IMR-90 (cell line): Measurements from ENCODE around the gene IDI2. TPM values are rescaled to one million over a fixed set of nuclear protein-coding genes. Genes with fewer than 3 reads are reported as not detected.

ENCODE experiments used
- ATAC-seq: fragments of 200-7000 bp; cut with Tn5 transposase; 2 replicates; pipeline ENCODE4 v1.9.1; 2020; ENCODE audit warnings: low read depth, mild to moderate bottlenecking, moderate library complexity
- BruUV-seq: library from RNA; stranded (reverse); fragments of 400-500 nt; replicated peaks from 2 replicates; lab custom pipeline; 2021; lab: Mats Ljungman, UMichigan
- CTCF ChIA-PET: fragments of 300-600 bp; formaldehyde crosslinking; extraction: SDS; loops from one replicate; lab custom pipeline; 2021; ENCODE audit warnings: antibody characterized with exemption; lab: Yijun Ruan, JAX
- POLR2A ChIA-PET: fragments of 300-600 bp; sonication (Branson Sonifier 250); formaldehyde crosslinking; loops from one replicate; lab custom pipeline; 2022; ENCODE audit warnings: antibody characterized with exemption; ENCODE audit not compliant: unreplicated experiment; lab: Charles Lee
- DNase-seq: peaks from one replicate; pipeline ENCODE4 v3.0.0; 2013
- H2AFZ ChIP-seq: replicated peaks from 2 replicates; pipeline ENCODE3; 2013; ENCODE audit warnings: low read length, mild to moderate bottlenecking; ENCODE audit not compliant: poor library complexity
- H2AK5ac ChIP-seq: 2 replicates; pipeline ENCODE4 v1.6.1; 2013; ENCODE audit warnings: low read depth, low read length, inconsistent platforms
- H2AK9ac ChIP-seq: replicated peaks from 2 replicates; pipeline ENCODE3; 2013; ENCODE audit warnings: mild to moderate bottlenecking, low read depth, low read length, moderate library complexity; ENCODE audit not compliant: poor library complexity
- H2BK120ac ChIP-seq: 2 replicates; pipeline ENCODE4 v1.6.1; 2013; ENCODE audit warnings: low read depth, low read length, inconsistent platforms
- H2BK15ac ChIP-seq: 3 replicates; pipeline ENCODE4 v1.6.1; 2013; ENCODE audit warnings: low read depth, low read length, inconsistent platforms
- H2BK20ac ChIP-seq: 2 replicates; pipeline ENCODE4 v1.6.1; 2013; ENCODE audit warnings: low read depth, mild to moderate bottlenecking, inconsistent platforms, low read length, moderate library complexity
- H2BK5ac ChIP-seq: 2 replicates; pipeline ENCODE4 v1.6.1; 2013; ENCODE audit warnings: mild to moderate bottlenecking, low read depth, low read length, inconsistent platforms; ENCODE audit not compliant: poor library complexity, severe bottlenecking
- H3K14ac ChIP-seq: replicated peaks from 2 replicates; pipeline ENCODE4 v1.6.1; 2013; ENCODE audit warnings: low read depth, low read length, inconsistent platforms
- H3K18ac ChIP-seq: 2 replicates; pipeline ENCODE4 v1.6.1; 2013; ENCODE audit warnings: low read depth, low read length, control low read depth
- H3K23ac ChIP-seq: 2 replicates; pipeline ENCODE4 v1.6.1; 2013; ENCODE audit warnings: low read depth, low read length, inconsistent platforms
- H3K27ac ChIP-seq: 2 replicates; pipeline ENCODE4 v1.5.1; 2013; ENCODE audit warnings: mild to moderate bottlenecking, control low read depth, low read length; ENCODE audit not compliant: insufficient read depth
- H3K27me3 ChIP-seq: 2 replicates; pipeline ENCODE4 v1.6.1; 2013; ENCODE audit warnings: low read length; ENCODE audit not compliant: control insufficient read depth, insufficient read depth
- H3K36me3 ChIP-seq: 2 replicates; pipeline ENCODE4 v1.6.1; 2013; ENCODE audit warnings: low read length, mixed read lengths; ENCODE audit not compliant: control insufficient read depth, insufficient read depth
- H3K4ac ChIP-seq: 2 replicates; pipeline ENCODE4 v1.6.1; 2013; ENCODE audit warnings: low read depth, low read length, inconsistent platforms
- H3K4me1 ChIP-seq: 2 replicates; pipeline ENCODE4 v1.6.1; 2013; ENCODE audit warnings: low read length, mixed read lengths; ENCODE audit not compliant: control insufficient read depth, insufficient read depth
- H3K4me2 ChIP-seq: 2 replicates; pipeline ENCODE4 v1.6.1; 2013; ENCODE audit warnings: low read depth, mild to moderate bottlenecking, control low read depth, low read length, moderate library complexity
- H3K4me3 ChIP-seq: 2 replicates; pipeline ENCODE4 v1.5.1; 2013; ENCODE audit warnings: low read depth, mild to moderate bottlenecking, control low read depth, low read length, moderate library complexity; ENCODE audit not compliant: insufficient read depth
- H3K56ac ChIP-seq: 2 replicates; pipeline ENCODE4 v1.6.1; 2013; ENCODE audit warnings: low read length, inconsistent platforms; ENCODE audit not compliant: insufficient read depth; ENCODE audit errors: extremely low read depth
- H3K79me1 ChIP-seq, 2 experiments: 2 replicates each; pipeline ENCODE4 v1.6.1; 2013; ENCODE audit warnings: low read length in 2 of 2, inconsistent platforms in 1 of 2, low read depth in 1 of 2
- H3K9ac ChIP-seq: 2 replicates; pipeline ENCODE4 v1.6.1; 2013; ENCODE audit warnings: low read depth, low read length, control low read depth
- H3K9me1 ChIP-seq: 2 replicates; pipeline ENCODE4 v1.6.1; 2013; ENCODE audit warnings: low read length, inconsistent platforms; ENCODE audit not compliant: insufficient read depth
- H3K9me3 ChIP-seq: 2 replicates; pipeline ENCODE4 v1.6.1; 2013; ENCODE audit warnings: low read length; ENCODE audit not compliant: control insufficient read depth, insufficient read depth
- H4K20me1 ChIP-seq: 2 replicates; pipeline ENCODE4 v1.6.1; 2013; ENCODE audit warnings: low read length, inconsistent platforms; ENCODE audit not compliant: insufficient read depth
- H4K5ac ChIP-seq: 2 replicates; pipeline ENCODE4 v1.6.1; 2013; ENCODE audit warnings: mild to moderate bottlenecking, low read depth, low read length, control low read depth
- H4K8ac ChIP-seq, 2 experiments: 2 replicates each; pipeline ENCODE4 v1.6.1; 2013; ENCODE audit warnings: low read depth in 2 of 2, low read length in 2 of 2, control low read depth in 1 of 2, inconsistent platforms in 1 of 2
- H4K91ac ChIP-seq: 2 replicates; pipeline ENCODE4 v1.6.1; 2013; ENCODE audit warnings: low read depth, low read length, inconsistent platforms; ENCODE audit not compliant: insufficient read depth
- MXI1 ChIP-seq: IDR thresholded peaks from 2 replicates; pipeline ENCODE4 v1.6.1; 2012; ENCODE audit warnings: low read depth, mild to moderate bottlenecking, low read length, moderate library complexity, borderline replicate concordance
- SMC3 ChIP-seq: fragments of 150-350 bp; IDR thresholded peaks from 2 replicates; pipeline ENCODE4 v1.6.1; 2016; ENCODE audit warnings: low read depth, mild to moderate bottlenecking, antibody characterized with exemption, low read length, moderate library complexity
- WGBS, 2 experiments: methylation state at CpG; one replicate each; pipeline versions ENCODE4 v1.1.5 to v1.1.7; 2013; ENCODE audit warnings: missing lambda C conversion rate in 2 of 2; ENCODE audit not compliant: insufficient read length in 1 of 2; ENCODE audit errors: extremely low coverage in 2 of 2; 5-methylcytosine and 5-hydroxymethylcytosine counted together
- dilution Hi-C: fragments of 300-500 bp; cut with HindIII; formaldehyde crosslinking; loops from one replicate; pipeline ENCODE4 v1.14.3; 2018; ENCODE audit warnings: low sequenced_read_pairs; ENCODE audit not compliant: unreplicated experiment
- in situ Hi-C: fragments of 300-500 bp; cut with MboI; formaldehyde crosslinking; loops from 3 replicates; pipeline ENCODE4 v1.14.3; 2019; ENCODE audit warnings: low sequenced_read_pairs, inconsistent platforms, mixed read lengths
- intact Hi-C: fragments of 100-400 bp; cut with micrococcal nuclease; formaldehyde crosslinking; loops from 2 replicates; pipeline ENCODE4 v1.10.0; 2022
- polyA plus RNA-seq, 3 experiments: library from polyadenylated mRNA; depleted of rRNA; stranded (reverse); fragments of >200 nt; gene quantifications; 2 replicates each; pipeline ENCODE4 v1.2.3, GENCODE V29; 2012; ENCODE audit warnings: low replicate concordance in 1 of 3
- total RNA-seq: library from RNA; depleted of rRNA; stranded (reverse); fragments of >200 nt; gene quantifications from 2 replicates; pipeline ENCODE4 v1.2.3, GENCODE V29; 2012

IDI2 gene
- total and polyA plus RNA-seq, 2 of the 4 experiments (the other 2 are of a cell fraction): not detected

GRCh38 chr10:1049425-1049958, 23.8 kb upstream of the IDI2 start:
- H4K91ac ChIP-seq: no peak overlapping the region
- peak overlapping the region; percentile 67 for H3K4ac ChIP-seq
- TSS peak; percentile 87 for BruUV-seq
- peaks cover 19 to 65% of the 10 kb centered on the region in 2 experiments for H3K79me1 ChIP-seq
- dilution Hi-C loops (no loop called here), in situ Hi-C loops (no loop called here), intact Hi-C loops (no loop called here)
- H3K9ac ChIP-seq: peak overlapping the region; percentile 64
- peak overlapping the region; percentile 50 for H3K4me3 ChIP-seq
- peak overlapping the region; percentile 69 for H2BK5ac ChIP-seq
- TF ChIP-seq MXI1 (0 out of 2 replicates have a peak, but pooled peaks have one; percentile 6), SMC3 (no peak)
- peak overlapping the region; percentile 26 to 66 for H4K8ac ChIP-seq
- no peak for DNase-seq
- peak; percentile 0; the same call in 1 of the 2 replicates for ATAC-seq
- ChIA-PET POLR2A (interaction anchor here (0.7 kb wide), 1 partner anchor 229 kb away, joined by 3 read pairs; no protein-coding TSS in a partner anchor), CTCF (no interaction called here)
- peak overlapping the region; percentile 68 for H3K27ac ChIP-seq
- H2BK20ac ChIP-seq: no peak overlapping the region
- peak overlapping the region; percentile 86 for H3K14ac ChIP-seq
- no peak overlapping the region for H4K5ac ChIP-seq
- H3K9me3 ChIP-seq: no peaks in the 10 kb centered on the region
- H2AK5ac ChIP-seq: no peak overlapping the region
- peak overlapping the region; percentile 100 for H2AK9ac ChIP-seq
- H2AFZ ChIP-seq: peak overlapping the region; percentile 99
- peaks cover 2% of the 10 kb centered on the region for H3K36me3 ChIP-seq
- H3K4me1 ChIP-seq: peaks cover 5% of the 10 kb centered on the region
- WGBS, 2 experiments: 0% methylated on average over 8 of the region's 34 CpGs; no CpG with 5 or more reads in 1 of the 2 experiments
- H3K9me1 ChIP-seq: peaks cover 5% of the 10 kb centered on the region; the same call in 1 of the 2 replicates
- no peak overlapping the region for H2BK15ac ChIP-seq
- H3K23ac ChIP-seq: peak overlapping the region; percentile 39
- no peaks in the 10 kb centered on the region for H3K27me3 ChIP-seq
- 0 out of 2 replicates have a peak overlapping the region, but pooled peaks have one; percentile 18 for H2BK120ac ChIP-seq
- H3K56ac ChIP-seq: peak overlapping the region; percentile 58; the same call in 1 of the 2 replicates
- peaks cover 23% of the 10 kb centered on the region for H4K20me1 ChIP-seq
- H3K18ac ChIP-seq: no peak overlapping the region
- H3K4me2 ChIP-seq: peak overlapping the region; percentile 86
